ENCODE results near the gene PPP1R14D. TPM values are rescaled to one million over a fixed set of nuclear protein-coding genes. Genes with fewer than 3 reads are reported as not detected.

The PPP1R14D gene, protein sequence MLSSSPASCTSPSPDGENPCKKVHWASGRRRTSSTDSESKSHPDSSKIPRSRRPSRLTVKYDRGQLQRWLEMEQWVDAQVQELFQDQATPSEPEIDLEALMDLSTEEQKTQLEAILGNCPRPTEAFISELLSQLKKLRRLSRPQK
- total RNA-seq: not detected
- under 1 TPM in 1 of 2 donors, not detected in 1; 0.36 TPM for polyA plus RNA-seq (ENCODE audit: insufficient read length in 2 of 2)
- long read RNA-seq, donor 1: 0 reads
- long read RNA-seq, donor 2: 0 reads
- long read RNA-seq, donor 3: 0 reads
- long read RNA-seq, donor 4: 0 reads

GRCh38 chr15:40828447-40829036 lies at the start of gene PPP1R14D:
PPP1R14D (minus strand) TSS chr15:40828708; CDS start chr15:40828641, 67 bp downstream.
- no peaks in the 10 kb centered on the region for H3K27me3 ChIP-seq (ENCODE audit: control insufficient read depth, insufficient read depth, low read length)
- no peaks in the 10 kb centered on the region for H3K36me3 ChIP-seq (ENCODE audit: control insufficient read depth, insufficient read depth, low read length)
- 90% methylated on average over 6 of the region's 6 CpGs for WGBS (ENCODE audit: insufficient coverage)
- DNase-seq (ENCODE audit: low read depth in 4 of 6, low spot score in 6 of 6): no peak
- H3K4me1 ChIP-seq (ENCODE audit: control insufficient read depth, insufficient read depth, low read length): no peaks in the 10 kb centered on the region
- no peaks in the 10 kb centered on the region for H3K9me3 ChIP-seq (ENCODE audit: control insufficient read depth, insufficient read depth, low read length)
- H3K4me3 ChIP-seq (ENCODE audit: low read depth, low read length): no peak within 1 kb of the TSS
- no peak within 1 kb of the TSS for H3K27ac ChIP-seq (ENCODE audit: low read depth, low read length)

GRCh38 chr15:40877694-40878093 lies 49.2 kb upstream of the PPP1R14D start:
- Histone ChIP-seq H3K27me3 (ENCODE audit: control insufficient read depth, insufficient read depth, low read length) (no peaks in the 10 kb centered on the region), H3K9me3 (ENCODE audit: control insufficient read depth, insufficient read depth, low read length) (no peaks in the 10 kb centered on the region), H3K4me3 (ENCODE audit: low read depth, low read length) (no peak overlapping the region), H3K4me1 (ENCODE audit: control insufficient read depth, insufficient read depth, low read length) (peaks cover 15% of the 10 kb centered on the region), H3K27ac (ENCODE audit: low read depth, low read length) (no peak overlapping the region), H3K36me3 (ENCODE audit: control insufficient read depth, insufficient read depth, low read length) (no peaks in the 10 kb centered on the region)
- no CpG with 5 or more reads among the region's 2 CpGs for WGBS (ENCODE audit: insufficient coverage)
- DNase-seq (ENCODE audit: low read depth in 4 of 6, low spot score in 6 of 6): no peak

DNA sequence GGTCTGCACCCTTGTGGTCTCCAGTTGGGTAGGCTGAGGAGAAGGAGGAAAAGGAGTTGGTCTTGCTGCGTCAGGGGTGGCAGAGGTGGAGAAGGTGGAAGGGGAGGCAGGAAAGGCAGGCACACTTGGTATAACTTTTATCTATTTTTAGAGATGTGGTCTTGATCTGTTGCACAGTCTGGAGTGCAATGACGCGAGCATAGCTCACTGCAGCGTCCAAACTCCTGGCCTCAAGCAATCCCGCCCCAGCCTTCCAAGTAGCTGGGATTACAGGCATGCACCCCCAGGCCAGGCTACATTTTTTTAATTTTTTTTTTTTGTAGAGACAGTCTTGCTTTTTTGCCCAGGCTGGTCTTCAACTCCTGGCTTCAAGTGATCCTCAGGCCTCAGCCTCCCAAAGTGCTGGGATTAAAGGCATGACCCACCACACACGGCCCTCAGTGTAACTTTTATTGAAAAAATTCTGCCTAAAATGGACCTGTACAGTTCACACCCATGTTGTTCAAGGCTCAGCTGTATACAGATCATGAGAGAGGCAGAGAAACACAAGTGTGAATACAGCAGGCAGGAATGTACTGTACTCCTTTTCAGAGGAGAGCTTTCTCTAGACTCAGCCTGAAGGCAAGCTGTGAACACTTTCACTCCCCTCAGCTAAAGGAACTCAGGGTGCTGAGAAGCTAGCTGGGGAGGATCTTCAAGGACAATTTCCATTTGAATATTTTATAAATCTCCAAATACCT lies 47.7 kb upstream of the PPP1R14D start:
- peaks cover 27% of the 10 kb centered on the region for H3K4me1 ChIP-seq (ENCODE audit: control insufficient read depth, insufficient read depth, low read length)

DNA sequence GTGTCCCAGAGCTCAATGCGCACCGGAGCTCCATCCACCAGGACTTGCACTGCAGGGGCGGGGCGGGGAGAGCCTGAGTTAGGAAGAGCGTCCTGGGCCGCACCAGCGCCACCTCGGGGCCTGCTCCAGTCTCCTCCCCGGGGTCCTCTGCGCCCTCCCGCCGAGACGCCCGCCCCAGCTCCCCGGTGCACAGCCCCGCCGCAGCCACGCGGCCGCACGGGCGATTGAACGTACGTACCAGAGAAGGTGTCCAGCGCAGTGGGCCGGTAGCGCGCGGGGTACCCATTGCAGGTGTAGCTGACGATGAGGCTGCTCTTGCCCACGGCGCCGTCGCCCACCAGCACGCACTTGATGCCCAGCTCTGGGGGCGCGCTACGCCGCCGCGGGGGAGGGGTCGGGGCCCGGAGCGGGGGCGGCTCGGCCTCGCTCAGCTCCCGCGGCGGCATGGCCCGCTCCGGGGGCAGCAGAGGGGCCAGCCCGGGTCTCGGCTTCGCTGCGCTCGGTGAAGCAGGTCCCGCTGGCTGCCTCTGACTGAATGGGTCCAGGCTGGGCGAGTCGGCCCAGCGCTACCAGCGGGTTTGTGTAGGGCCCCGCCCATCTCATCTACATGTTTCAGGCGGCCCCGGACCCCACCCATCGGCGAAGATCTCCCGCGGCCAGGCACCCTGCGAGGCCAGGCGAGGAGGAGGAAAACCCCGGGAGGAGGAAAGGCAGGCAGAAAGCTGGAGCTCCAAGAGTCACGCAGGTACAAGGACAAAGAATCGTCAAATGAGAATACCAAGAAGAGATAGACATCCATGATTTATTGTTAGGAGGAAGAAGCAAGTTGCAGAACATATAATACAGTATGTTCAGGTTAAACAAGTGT lies 45.4 kb upstream of the PPP1R14D start, which contains the start of gene RHOV:
TSS of gene RHOV (minus strand) at position 541 of the 868 bp plus-strand sequence. CDS start at position 446, 95 bp downstream.
- Histone ChIP-seq H3K36me3 (ENCODE audit: control insufficient read depth, insufficient read depth, low read length) (no peaks in the 10 kb centered on the region), H3K27me3 (ENCODE audit: control insufficient read depth, insufficient read depth, low read length) (no peaks in the 10 kb centered on the region), H3K27ac (ENCODE audit: low read depth, low read length) (no peak within 1 kb of the TSS), H3K4me1 (ENCODE audit: control insufficient read depth, insufficient read depth, low read length) (peaks cover 27% of the 10 kb centered on the region), H3K9me3 (ENCODE audit: control insufficient read depth, insufficient read depth, low read length) (no peaks in the 10 kb centered on the region), H3K4me3 (ENCODE audit: low read depth, low read length) (peak within 1 kb of the TSS; percentile 43)
- DNase-seq (ENCODE audit: low read depth in 4 of 6, low spot score in 6 of 6): peak in 2 of 6 donors; percentile 84 to 86
- WGBS (ENCODE audit: insufficient coverage): under 1% methylated on average over 74 of the region's 74 CpGs

More for the DNA sequence above, 47.7 kb upstream of the PPP1R14D start:
- H3K27me3 ChIP-seq (ENCODE audit: control insufficient read depth, insufficient read depth, low read length): no peaks in the 10 kb centered on the region
- WGBS (ENCODE audit: insufficient coverage): 94% methylated on average over 6 of the region's 6 CpGs
- no peak overlapping the region for H3K27ac ChIP-seq (ENCODE audit: low read depth, low read length)
- H3K36me3 ChIP-seq (ENCODE audit: control insufficient read depth, insufficient read depth, low read length): no peaks in the 10 kb centered on the region
- DNase-seq (ENCODE audit: low read depth in 4 of 6, low spot score in 6 of 6): no peak
- no peaks in the 10 kb centered on the region for H3K9me3 ChIP-seq (ENCODE audit: control insufficient read depth, insufficient read depth, low read length)
- no peak overlapping the region for H3K4me3 ChIP-seq (ENCODE audit: low read depth, low read length)

GRCh38 chr15:40872791-40873693 lies 44.5 kb upstream of the PPP1R14D start:
- DNase-seq (ENCODE audit: low read depth in 4 of 6, low spot score in 6 of 6): peak in 1 of 6 donors; percentile 20
- Histone ChIP-seq H3K27me3 (ENCODE audit: control insufficient read depth, insufficient read depth, low read length) (no peaks in the 10 kb centered on the region), H3K9me3 (ENCODE audit: control insufficient read depth, insufficient read depth, low read length) (no peaks in the 10 kb centered on the region), H3K36me3 (ENCODE audit: control insufficient read depth, insufficient read depth, low read length) (no peaks in the 10 kb centered on the region), H3K4me3 (ENCODE audit: low read depth, low read length) (peak overlapping the region; percentile 43), H3K4me1 (ENCODE audit: control insufficient read depth, insufficient read depth, low read length) (peaks cover 27% of the 10 kb centered on the region), H3K27ac (ENCODE audit: low read depth, low read length) (no peak overlapping the region)
- 53% methylated on average over 26 of the region's 33 CpGs for WGBS (ENCODE audit: insufficient coverage)

DNA sequence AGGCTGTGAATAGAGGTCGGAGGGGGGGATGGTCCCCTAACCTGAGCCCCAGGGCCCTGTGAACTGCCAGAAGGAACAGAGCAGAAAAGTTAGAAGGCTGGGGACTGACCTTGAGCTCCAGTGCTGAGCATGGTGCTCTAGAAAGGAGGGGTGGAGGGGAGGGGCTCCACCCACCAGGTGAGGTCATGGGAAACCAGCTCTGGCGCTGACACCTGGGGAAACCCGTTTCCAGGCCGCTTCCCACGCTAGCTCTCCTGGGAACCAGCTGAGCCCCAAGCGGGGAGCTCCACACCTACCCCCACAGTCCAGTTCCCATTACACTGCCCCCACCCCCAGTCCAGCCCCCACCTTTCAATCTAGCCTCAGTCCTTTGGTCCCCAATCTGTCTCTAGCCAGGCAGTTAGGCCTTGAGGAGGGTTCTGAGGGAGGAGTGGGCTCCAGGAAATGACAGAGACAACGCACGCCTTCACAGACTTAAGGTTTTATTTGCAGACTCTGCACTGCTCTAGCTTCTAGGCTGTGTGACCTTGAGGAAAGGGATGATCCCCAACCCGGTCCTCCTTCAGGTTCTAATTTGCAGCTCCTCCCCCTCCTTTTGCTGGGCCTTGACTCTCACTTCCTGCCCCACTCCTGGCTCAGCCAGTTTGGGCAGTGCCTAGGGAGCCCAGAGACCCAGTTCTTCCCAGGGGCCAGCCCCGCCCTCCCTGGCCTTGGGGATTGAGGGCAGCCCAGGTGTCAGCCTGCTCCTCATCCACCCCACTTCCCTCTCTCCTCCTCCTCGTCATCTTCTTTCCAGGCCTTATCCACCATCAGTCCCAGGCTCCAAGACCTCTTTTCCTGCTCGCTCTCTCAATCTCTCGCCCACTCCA lies 43.5 kb upstream of the PPP1R14D start:
- Histone ChIP-seq H3K4me3 (ENCODE audit: low read depth, low read length) (no peak overlapping the region), H3K27me3 (ENCODE audit: control insufficient read depth, insufficient read depth, low read length) (no peaks in the 10 kb centered on the region), H3K36me3 (ENCODE audit: control insufficient read depth, insufficient read depth, low read length) (no peaks in the 10 kb centered on the region), H3K27ac (ENCODE audit: low read depth, low read length) (no peak overlapping the region), H3K9me3 (ENCODE audit: control insufficient read depth, insufficient read depth, low read length) (no peaks in the 10 kb centered on the region), H3K4me1 (ENCODE audit: control insufficient read depth, insufficient read depth, low read length) (peaks cover 27% of the 10 kb centered on the region)
- WGBS (ENCODE audit: insufficient coverage): 74% methylated on average over 11 of the region's 13 CpGs
- no peak for DNase-seq (ENCODE audit: low read depth in 4 of 6, low spot score in 6 of 6)

- Histone ChIP-seq H3K9me3 (ENCODE audit: control insufficient read depth, insufficient read depth, low read length) (no peaks in the 10 kb centered on the region), H3K27me3 (ENCODE audit: control insufficient read depth, insufficient read depth, low read length) (no peaks in the 10 kb centered on the region), H3K36me3 (ENCODE audit: control insufficient read depth, insufficient read depth, low read length) (no peaks in the 10 kb centered on the region), H3K4me3 (ENCODE audit: low read depth, low read length) (no peak overlapping the region), H3K4me1 (ENCODE audit: control insufficient read depth, insufficient read depth, low read length) (peaks cover 27% of the 10 kb centered on the region), H3K27ac (ENCODE audit: low read depth, low read length) (no peak overlapping the region)
- 100% methylated on average over 1 of the region's 1 CpG for WGBS (ENCODE audit: insufficient coverage)
- no peak for DNase-seq (ENCODE audit: low read depth in 4 of 6, low spot score in 6 of 6)
These were observed 42.2 kb upstream of the PPP1R14D start for GRCh38 chr15:40870716-40871115.

DNA sequence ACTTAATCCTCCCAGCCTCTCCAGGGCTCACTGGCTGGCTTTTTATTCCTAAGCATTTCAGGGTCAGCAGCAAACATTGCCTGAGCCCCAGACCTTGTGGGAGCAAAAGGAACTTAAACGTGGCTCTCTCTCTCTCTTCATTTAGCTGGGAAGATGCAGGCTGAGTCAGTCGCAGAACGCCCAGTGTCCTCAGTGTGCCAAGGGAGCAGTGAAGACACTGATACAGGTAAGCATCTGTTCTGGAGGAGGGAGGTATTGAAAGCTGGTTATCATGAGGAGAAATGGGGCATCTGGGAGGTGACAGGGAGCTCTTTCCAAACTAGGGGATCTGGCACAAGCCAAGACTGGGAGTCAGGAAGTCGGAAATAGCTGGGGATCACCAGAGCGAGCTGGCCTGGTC lies 41.2 kb upstream of the PPP1R14D start:
- WGBS (ENCODE audit: insufficient coverage): 86% methylated on average over 5 of the region's 5 CpGs
- H3K4me3 ChIP-seq (ENCODE audit: low read depth, low read length): no peak overlapping the region
- H3K27me3 ChIP-seq (ENCODE audit: control insufficient read depth, insufficient read depth, low read length): no peaks in the 10 kb centered on the region

More for the DNA sequence above, 41.2 kb upstream of the PPP1R14D start:
- H3K4me1 ChIP-seq (ENCODE audit: control insufficient read depth, insufficient read depth, low read length): peaks cover 27% of the 10 kb centered on the region
- H3K9me3 ChIP-seq (ENCODE audit: control insufficient read depth, insufficient read depth, low read length): no peaks in the 10 kb centered on the region
- no peak for DNase-seq (ENCODE audit: low read depth in 4 of 6, low spot score in 6 of 6)
- H3K36me3 ChIP-seq (ENCODE audit: control insufficient read depth, insufficient read depth, low read length): no peaks in the 10 kb centered on the region
- no peak overlapping the region for H3K27ac ChIP-seq (ENCODE audit: low read depth, low read length)

All from spinal cord (tissue), 10 donors.